T-helper 2 cell treated with Interferon-gamma antibody and Interleukin-4, amounts not matched to agents 5 μg/mL and 100 μg/mL, for 36 hours (primary cell): ENCODE data around the gene ELL2.

Experiments
- DNase-seq: peaks from one replicate; pipeline ENCODE4 v3.0.0; 2021; ENCODE audit warnings: low spot score
- H3K27ac Mint-ChIP-seq: one replicate; pipeline ENCODE4 v1.8.0; 2021; ENCODE audit warnings: mild to moderate bottlenecking, mixed read lengths
- H3K27me3 Mint-ChIP-seq: one replicate; pipeline ENCODE4 v1.8.0; 2021; ENCODE audit warnings: low read depth, mixed read lengths
- H3K36me3 Mint-ChIP-seq: one replicate; pipeline ENCODE4 v1.8.0; 2021; ENCODE audit warnings: low read depth, mixed read lengths
- H3K4me1 Mint-ChIP-seq: one replicate; pipeline ENCODE4 v1.8.0; 2021; ENCODE audit warnings: low read depth, mixed read lengths
- H3K4me3 Mint-ChIP-seq: one replicate; pipeline ENCODE4 v1.8.0; 2022; ENCODE audit warnings: mild to moderate bottlenecking, moderate library complexity, mixed read lengths
- H3K9me3 Mint-ChIP-seq: one replicate; pipeline ENCODE4 v1.8.0; 2021; ENCODE audit warnings: mixed read lengths

The ELL2 gene

GRCh38 chr5:95989283-95990048 is 27.8 kb upstream of the ELL2 start:
- Mint-ChIP-seq H3K4me1 (no peaks in the 10 kb centered on the region), H3K36me3 (no peaks in the 10 kb centered on the region), H3K9me3 (no peaks in the 10 kb centered on the region), H3K27ac (no peak overlapping the region), H3K4me3 (no peak overlapping the region), H3K27me3 (no peaks in the 10 kb centered on the region)
- DNase-seq: no peak

DNA sequence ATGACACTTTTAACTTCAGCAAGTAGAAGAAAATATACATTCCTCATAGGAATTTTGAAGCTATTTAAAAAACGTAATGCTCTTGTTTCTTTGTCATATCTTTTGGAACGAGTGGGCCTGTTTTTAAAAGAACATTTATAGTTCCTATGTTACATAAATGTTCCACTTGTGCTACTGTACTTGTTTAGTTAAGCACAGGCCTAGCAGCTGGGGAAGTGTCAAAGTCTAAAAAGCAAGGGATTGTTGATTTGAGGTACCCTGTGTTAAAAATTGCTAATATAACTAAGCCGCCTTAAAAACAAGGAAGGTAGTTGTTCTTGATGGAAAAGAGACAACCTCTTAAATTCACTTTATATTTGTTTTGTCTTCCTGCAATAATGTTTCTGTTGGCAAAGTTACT is 27.2 kb upstream of the ELL2 start:
- H3K9me3 Mint-ChIP-seq: no peaks in the 10 kb centered on the region
- H3K4me1 Mint-ChIP-seq: no peaks in the 10 kb centered on the region
- H3K27me3 Mint-ChIP-seq: no peaks in the 10 kb centered on the region
- no peak overlapping the region for H3K4me3 Mint-ChIP-seq
- H3K27ac Mint-ChIP-seq: no peak overlapping the region
- DNase-seq: no peak
- no peaks in the 10 kb centered on the region for H3K36me3 Mint-ChIP-seq

DNA sequence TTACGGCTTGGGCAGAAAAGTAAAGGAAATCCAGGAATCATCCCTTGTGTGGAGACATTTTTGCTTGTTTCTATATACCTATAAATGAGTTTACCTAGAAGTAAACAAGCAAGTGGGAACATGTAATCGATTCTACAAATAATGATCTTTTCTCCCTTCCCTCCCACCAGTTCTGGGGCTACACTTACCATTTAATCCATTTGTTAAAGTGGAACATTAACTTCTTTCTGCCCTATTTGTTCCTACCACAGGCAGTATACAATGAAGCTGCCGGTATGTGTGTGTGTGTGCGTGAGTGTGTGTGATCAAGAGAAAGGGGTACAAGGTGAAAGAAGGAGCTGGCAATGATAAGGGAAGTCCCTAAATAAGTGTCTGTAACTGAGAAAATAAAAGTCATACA is 26.4 kb upstream of the ELL2 start:
- no peak for DNase-seq
- no peaks in the 10 kb centered on the region for H3K27me3 Mint-ChIP-seq
- H3K36me3 Mint-ChIP-seq: no peaks in the 10 kb centered on the region
- H3K4me3 Mint-ChIP-seq: no peak overlapping the region
- no peaks in the 10 kb centered on the region for H3K4me1 Mint-ChIP-seq
- no peaks in the 10 kb centered on the region for H3K9me3 Mint-ChIP-seq
- H3K27ac Mint-ChIP-seq: no peak overlapping the region

GRCh38 chr5:95986937-95987520 is 25.4 kb upstream of the ELL2 start:
- H3K4me3 Mint-ChIP-seq: no peak overlapping the region
- H3K27ac Mint-ChIP-seq: no peak overlapping the region
- no peaks in the 10 kb centered on the region for H3K9me3 Mint-ChIP-seq
- H3K36me3 Mint-ChIP-seq: no peaks in the 10 kb centered on the region
- H3K27me3 Mint-ChIP-seq: no peaks in the 10 kb centered on the region
- no peaks in the 10 kb centered on the region for H3K4me1 Mint-ChIP-seq
- no peak for DNase-seq

GRCh38 chr5:95986001-95986400 is 24.4 kb upstream of the ELL2 start:
- DNase-seq: no peak
- Mint-ChIP-seq H3K27ac (no peak overlapping the region), H3K4me3 (no peak overlapping the region), H3K36me3 (no peaks in the 10 kb centered on the region), H3K4me1 (no peaks in the 10 kb centered on the region), H3K27me3 (no peaks in the 10 kb centered on the region), H3K9me3 (no peaks in the 10 kb centered on the region)

DNA sequence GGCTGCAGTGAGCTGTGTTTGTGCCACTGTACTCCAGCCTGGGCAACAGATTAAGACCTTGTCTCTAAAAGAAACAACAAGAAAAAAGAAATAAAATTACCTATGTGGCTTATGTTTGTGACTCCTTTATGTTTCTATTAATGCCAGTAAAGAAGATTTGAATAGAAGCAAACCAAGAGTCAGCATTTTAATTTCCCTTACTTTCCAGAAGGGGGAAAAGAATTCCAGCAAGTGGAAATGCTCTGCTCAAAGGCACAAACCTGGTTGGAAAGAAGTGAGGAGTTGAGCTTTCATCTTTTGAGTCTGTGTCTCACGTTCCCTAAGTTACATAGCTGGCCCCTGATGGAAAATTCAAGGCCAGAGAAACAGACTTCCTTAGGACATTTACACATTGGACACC is 23.6 kb upstream of the ELL2 start:
- no peaks in the 10 kb centered on the region for H3K4me1 Mint-ChIP-seq

GRCh38 chr5:95984287-95984938 is 22.8 kb upstream of the ELL2 start:
- Mint-ChIP-seq H3K27me3 (no peaks in the 10 kb centered on the region), H3K4me3 (no peak overlapping the region), H3K27ac (no peak overlapping the region), H3K9me3 (no peaks in the 10 kb centered on the region), H3K4me1 (no peaks in the 10 kb centered on the region), H3K36me3 (no peaks in the 10 kb centered on the region)
- DNase-seq: no peak

More for the DNA sequence above, 23.6 kb upstream of the ELL2 start:
- Mint-ChIP-seq H3K4me3 (no peak overlapping the region), H3K27me3 (no peaks in the 10 kb centered on the region), H3K36me3 (no peaks in the 10 kb centered on the region), H3K9me3 (no peaks in the 10 kb centered on the region), H3K27ac (no peak overlapping the region)
- DNase-seq: no peak

- no peak for DNase-seq
- H3K27me3 Mint-ChIP-seq: no peaks in the 10 kb centered on the region
- no peak overlapping the region for H3K4me3 Mint-ChIP-seq
- no peaks in the 10 kb centered on the region for H3K36me3 Mint-ChIP-seq
- H3K27ac Mint-ChIP-seq: no peak overlapping the region
- no peaks in the 10 kb centered on the region for H3K4me1 Mint-ChIP-seq
- no peaks in the 10 kb centered on the region for H3K9me3 Mint-ChIP-seq
Measured at GRCh38 chr5:95983509-95983908, 21.9 kb upstream of the ELL2 start.

GRCh38 chr5:95983080-95983479 is 21.4 kb upstream of the ELL2 start:
- DNase-seq: no peak
- Mint-ChIP-seq H3K27ac (no peak overlapping the region), H3K36me3 (no peaks in the 10 kb centered on the region), H3K9me3 (no peaks in the 10 kb centered on the region), H3K27me3 (no peaks in the 10 kb centered on the region), H3K4me3 (no peak overlapping the region), H3K4me1 (no peaks in the 10 kb centered on the region)

GRCh38 chr5:95976606-95977005 is 15.0 kb upstream of the ELL2 start:
- no peak overlapping the region for H3K4me3 Mint-ChIP-seq
- no peak overlapping the region for H3K27ac Mint-ChIP-seq
- H3K27me3 Mint-ChIP-seq: no peaks in the 10 kb centered on the region
- no peaks in the 10 kb centered on the region for H3K9me3 Mint-ChIP-seq
- peaks cover 8% of the 10 kb centered on the region for H3K4me1 Mint-ChIP-seq
- no peak for DNase-seq
- no peaks in the 10 kb centered on the region for H3K36me3 Mint-ChIP-seq

DNA sequence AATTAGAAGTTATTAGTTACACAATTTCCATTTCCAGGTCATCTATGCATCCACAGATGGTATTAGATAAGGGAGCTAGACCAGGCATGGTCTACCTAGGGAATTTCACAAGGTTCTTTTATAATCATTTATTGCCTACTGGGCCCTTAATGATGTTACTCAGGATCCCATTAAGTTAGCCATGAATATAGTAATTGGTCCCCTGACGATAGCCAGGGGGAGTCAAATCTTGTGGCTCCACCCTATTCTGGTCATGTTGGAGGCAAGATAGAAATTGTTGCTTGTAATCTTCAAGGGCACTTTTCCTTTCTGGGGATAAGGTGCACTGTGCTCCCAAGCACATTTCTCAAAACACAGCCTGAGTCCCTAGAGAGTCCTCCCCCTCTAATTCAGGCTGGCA is 14.1 kb upstream of the ELL2 start:
- H3K27me3 Mint-ChIP-seq: no peaks in the 10 kb centered on the region
- DNase-seq: no peak
- H3K27ac Mint-ChIP-seq: no peak overlapping the region
- no peak overlapping the region for H3K4me3 Mint-ChIP-seq
- no peaks in the 10 kb centered on the region for H3K9me3 Mint-ChIP-seq
- H3K4me1 Mint-ChIP-seq: peaks cover 8% of the 10 kb centered on the region
- no peaks in the 10 kb centered on the region for H3K36me3 Mint-ChIP-seq

DNA sequence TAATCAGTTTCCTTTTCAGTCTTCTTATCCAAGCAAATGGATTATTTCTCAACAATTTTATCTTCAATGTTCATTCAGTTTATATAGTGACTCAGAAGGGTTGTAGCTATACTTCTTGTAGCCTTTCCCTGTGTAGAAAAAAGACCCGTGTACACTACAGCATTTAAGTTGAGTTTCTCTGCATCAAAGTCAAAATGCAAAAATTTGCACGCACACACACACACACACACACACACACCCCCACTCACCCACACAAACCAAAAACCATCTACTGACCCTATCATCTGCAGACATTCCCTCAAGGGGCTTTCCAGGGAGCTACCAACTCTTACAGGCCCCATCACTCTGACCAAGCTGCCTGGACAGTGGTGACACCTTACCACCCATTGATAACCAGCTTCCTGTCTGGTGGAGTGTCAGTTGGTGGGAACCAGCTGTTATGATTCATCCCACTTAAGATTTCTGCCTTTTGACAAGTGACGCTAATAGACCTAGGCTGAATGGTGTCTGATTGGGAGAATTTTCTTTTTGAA is 12.2 kb upstream of the ELL2 start:
- Mint-ChIP-seq H3K36me3 (no peaks in the 10 kb centered on the region), H3K4me1 (peaks cover 8% of the 10 kb centered on the region), H3K27me3 (no peaks in the 10 kb centered on the region), H3K4me3 (no peak overlapping the region), H3K9me3 (no peaks in the 10 kb centered on the region), H3K27ac (peak overlapping the region; percentile 38)
- DNase-seq: peak; percentile 42

- Mint-ChIP-seq H3K4me3 (no peak overlapping the region), H3K9me3 (no peaks in the 10 kb centered on the region), H3K27me3 (no peaks in the 10 kb centered on the region), H3K27ac (no peak overlapping the region), H3K4me1 (peaks cover 8% of the 10 kb centered on the region), H3K36me3 (no peaks in the 10 kb centered on the region)
- DNase-seq: no peak
Measured at GRCh38 chr5:95972196-95972595, 10.5 kb upstream of the ELL2 start.

DNA sequence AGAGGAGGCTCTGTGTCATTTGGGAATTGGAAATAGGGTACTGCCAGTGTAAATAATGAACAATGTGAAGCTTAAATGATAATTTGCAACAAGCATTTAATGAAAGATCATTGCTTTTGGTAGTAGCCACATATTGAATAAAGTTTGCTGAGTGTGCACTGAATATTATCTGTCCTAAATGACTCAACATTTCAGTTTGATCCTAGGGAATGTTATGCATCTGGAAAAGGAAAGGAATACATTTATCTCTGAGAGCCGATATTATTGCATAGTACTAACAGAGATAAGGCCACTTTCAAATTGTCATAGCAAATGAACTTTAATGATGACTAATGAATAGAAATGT is 8.7 kb upstream of the ELL2 start:
- Mint-ChIP-seq H3K36me3 (no peaks in the 10 kb centered on the region), H3K4me1 (peaks cover 8% of the 10 kb centered on the region), H3K9me3 (no peaks in the 10 kb centered on the region), H3K27me3 (no peaks in the 10 kb centered on the region), H3K4me3 (no peak overlapping the region), H3K27ac (no peak overlapping the region)
- DNase-seq: no peak
